Measurements from ENCODE around the gene MMP20. TPM values are rescaled to one million over a fixed set of nuclear protein-coding genes. Genes with fewer than 3 reads are reported as not detected.

MMP20 gene
- total RNA-seq, 1 donor from 2014 or later, result not detected

DNA sequence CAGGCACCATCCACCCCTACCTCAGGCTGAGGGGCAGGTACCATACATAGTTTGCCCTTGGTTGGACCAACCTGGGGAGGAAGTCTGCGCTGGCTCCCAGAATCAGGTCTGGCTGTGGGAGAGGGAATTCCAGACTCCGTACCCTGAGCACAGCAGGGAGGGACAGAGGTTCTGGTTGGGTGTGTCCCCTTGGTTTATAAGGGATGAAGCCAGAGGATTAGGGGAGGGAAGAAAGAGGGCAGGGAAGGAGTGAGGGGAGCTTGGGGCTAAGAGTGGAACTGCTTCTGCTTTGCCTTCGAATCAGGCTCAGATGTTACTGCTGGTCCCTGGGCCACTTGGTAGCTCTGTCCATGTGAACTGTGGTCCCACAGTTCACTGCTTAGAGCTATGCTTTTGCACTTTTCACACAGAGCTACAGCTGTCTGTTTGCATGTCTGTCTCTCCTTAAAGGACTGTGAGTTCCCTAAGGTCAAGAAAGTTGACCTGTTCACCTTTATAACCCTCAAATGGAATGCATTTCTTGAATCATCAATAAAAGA is 9.2 kb downstream of the MMP20 start:
- Histone ChIP-seq H3K4me2 (ENCODE audit: low read length) (no peak overlapping the region), H3K36me3 (ENCODE audit: insufficient read depth, low read length) (no peaks in the 10 kb centered on the region), H3K4me3 (ENCODE audit: insufficient read depth, low read depth, low read length) (no peak overlapping the region), H3K9me3 (ENCODE audit: insufficient read depth, low read depth, low read length) (no peaks in the 10 kb centered on the region), H3K4me1 (ENCODE audit: insufficient read depth, low read length) (peaks cover under 1% of the 10 kb centered on the region), H3K9ac (ENCODE audit: low read length) (no peak overlapping the region), H3K27ac (ENCODE audit: low read depth, low read length) (no peak overlapping the region), H4K20me1 (ENCODE audit: insufficient read depth, low read length) (no peaks in the 10 kb centered on the region), H3K27me3 (ENCODE audit: insufficient read depth, low read length) (no peaks in the 10 kb centered on the region), H3K79me2 (ENCODE audit: insufficient read depth, low read length) (no peaks in the 10 kb centered on the region), H2AFZ (ENCODE audit: low read depth, low read length) (no peak overlapping the region)
- Mint-ChIP-seq H3K27ac (ENCODE audit: unreplicated experiment) (no peak overlapping the region), H3K36me3 (ENCODE audit: low read depth, unreplicated experiment) (no peaks in the 10 kb centered on the region), H3K4me3 (ENCODE audit: unreplicated experiment) (no peak overlapping the region), H3K4me1 (ENCODE audit: low read depth, unreplicated experiment) (peaks cover 5% of the 10 kb centered on the region), H3K27me3 (ENCODE audit: low read depth, unreplicated experiment) (no peaks in the 10 kb centered on the region), H3K9me3 (ENCODE audit: unreplicated experiment) (no peaks in the 10 kb centered on the region)
- TF ChIP-seq, protein P1, sequence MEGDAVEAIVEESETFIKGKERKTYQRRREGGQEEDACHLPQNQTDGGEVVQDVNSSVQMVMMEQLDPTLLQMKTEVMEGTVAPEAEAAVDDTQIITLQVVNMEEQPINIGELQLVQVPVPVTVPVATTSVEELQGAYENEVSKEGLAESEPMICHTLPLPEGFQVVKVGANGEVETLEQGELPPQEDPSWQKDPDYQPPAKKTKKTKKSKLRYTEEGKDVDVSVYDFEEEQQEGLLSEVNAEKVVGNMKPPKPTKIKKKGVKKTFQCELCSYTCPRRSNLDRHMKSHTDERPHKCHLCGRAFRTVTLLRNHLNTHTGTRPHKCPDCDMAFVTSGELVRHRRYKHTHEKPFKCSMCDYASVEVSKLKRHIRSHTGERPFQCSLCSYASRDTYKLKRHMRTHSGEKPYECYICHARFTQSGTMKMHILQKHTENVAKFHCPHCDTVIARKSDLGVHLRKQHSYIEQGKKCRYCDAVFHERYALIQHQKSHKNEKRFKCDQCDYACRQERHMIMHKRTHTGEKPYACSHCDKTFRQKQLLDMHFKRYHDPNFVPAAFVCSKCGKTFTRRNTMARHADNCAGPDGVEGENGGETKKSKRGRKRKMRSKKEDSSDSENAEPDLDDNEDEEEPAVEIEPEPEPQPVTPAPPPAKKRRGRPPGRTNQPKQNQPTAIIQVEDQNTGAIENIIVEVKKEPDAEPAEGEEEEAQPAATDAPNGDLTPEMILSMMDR (IDR thresholded peaks at IDR 0.05; ENCODE audit: insufficient read depth, low read depth, low read length), result no peak
- no peak for TF ChIP-seq EZH2 (IDR thresholded peaks at IDR 0.05; ENCODE audit: insufficient read depth, low read length)
- no peak for FAIRE-seq
- no peak for DNase-seq (ENCODE audit: low read depth)

GRCh38 chr11:102615077-102615893 is 9.8 kb downstream of the MMP20 start:
- H3K27ac Mint-ChIP-seq (ENCODE audit: unreplicated experiment), result no peak overlapping the region
- H3K4me3 Mint-ChIP-seq (ENCODE audit: unreplicated experiment), result no peak overlapping the region
- no peaks in the 10 kb centered on the region for H3K27me3 Mint-ChIP-seq (ENCODE audit: low read depth, unreplicated experiment)
- no peak for DNase-seq (ENCODE audit: low read depth)
- no peak overlapping the region for H2AFZ ChIP-seq (ENCODE audit: low read depth, low read length)
- H3K4me1 Mint-ChIP-seq (ENCODE audit: low read depth, unreplicated experiment), result peaks cover 5% of the 10 kb centered on the region
- H3K79me2 ChIP-seq (ENCODE audit: insufficient read depth, low read length), result no peaks in the 10 kb centered on the region
- no peaks in the 10 kb centered on the region for H3K36me3 ChIP-seq (ENCODE audit: insufficient read depth, low read length)
- no peaks in the 10 kb centered on the region for H3K4me1 ChIP-seq (ENCODE audit: insufficient read depth, low read length)
- H3K4me2 ChIP-seq (ENCODE audit: low read length), result no peak overlapping the region
- no peaks in the 10 kb centered on the region for H3K36me3 Mint-ChIP-seq (ENCODE audit: low read depth, unreplicated experiment)
- no peaks in the 10 kb centered on the region for H4K20me1 ChIP-seq (ENCODE audit: insufficient read depth, low read length)
- TF ChIP-seq EZH2 (IDR thresholded peaks at IDR 0.05; ENCODE audit: insufficient read depth, low read length), result no peak
- TF ChIP-seq, protein P1 (IDR thresholded peaks at IDR 0.05; ENCODE audit: insufficient read depth, low read depth, low read length), result no peak
- no peak overlapping the region for H3K4me3 ChIP-seq (ENCODE audit: insufficient read depth, low read depth, low read length)
- H3K9me3 Mint-ChIP-seq (ENCODE audit: unreplicated experiment), result no peaks in the 10 kb centered on the region
- H3K9ac ChIP-seq (ENCODE audit: low read length), result no peak overlapping the region
- H3K27ac ChIP-seq (ENCODE audit: low read depth, low read length), result no peak overlapping the region
- no peaks in the 10 kb centered on the region for H3K27me3 ChIP-seq (ENCODE audit: insufficient read depth, low read length)
- FAIRE-seq, result no peak
- no peaks in the 10 kb centered on the region for H3K9me3 ChIP-seq (ENCODE audit: insufficient read depth, low read depth, low read length)

DNA sequence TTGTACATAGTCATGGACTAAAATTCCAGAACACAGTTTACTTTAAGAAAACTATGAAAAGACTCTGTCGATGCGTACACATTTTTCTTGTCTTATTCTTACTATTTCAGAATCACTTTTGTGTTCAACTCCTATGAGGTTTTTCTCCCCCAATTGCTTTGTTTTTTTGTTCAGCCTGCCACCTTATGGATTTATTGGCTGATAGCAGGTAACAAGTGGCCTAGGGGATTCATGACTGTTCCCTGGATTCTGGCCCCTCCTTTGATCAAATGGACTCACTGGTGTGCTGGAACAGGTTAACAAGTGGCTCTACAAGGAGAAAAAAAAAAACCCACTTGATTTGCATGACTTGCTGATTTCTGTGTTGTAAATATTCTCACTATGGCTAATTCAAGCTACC is 10.6 kb downstream of the MMP20 start:
- Mint-ChIP-seq H3K36me3 (ENCODE audit: low read depth, unreplicated experiment) (no peaks in the 10 kb centered on the region), H3K27me3 (ENCODE audit: low read depth, unreplicated experiment) (no peaks in the 10 kb centered on the region), H3K4me3 (ENCODE audit: unreplicated experiment) (no peak overlapping the region), H3K27ac (ENCODE audit: unreplicated experiment) (no peak overlapping the region), H3K9me3 (ENCODE audit: unreplicated experiment) (no peaks in the 10 kb centered on the region), H3K4me1 (ENCODE audit: low read depth, unreplicated experiment) (peaks cover 5% of the 10 kb centered on the region)
- H3K27ac ChIP-seq (ENCODE audit: low read depth, low read length), result no peak overlapping the region
- no peaks in the 10 kb centered on the region for H3K79me2 ChIP-seq (ENCODE audit: insufficient read depth, low read length)
- no peak overlapping the region for H2AFZ ChIP-seq (ENCODE audit: low read depth, low read length)
- no peak overlapping the region for H3K9ac ChIP-seq (ENCODE audit: low read length)
- no peak for FAIRE-seq
- no peaks in the 10 kb centered on the region for H3K36me3 ChIP-seq (ENCODE audit: insufficient read depth, low read length)
- no peaks in the 10 kb centered on the region for H3K4me1 ChIP-seq (ENCODE audit: insufficient read depth, low read length)
- no peaks in the 10 kb centered on the region for H4K20me1 ChIP-seq (ENCODE audit: insufficient read depth, low read length)
- TF ChIP-seq, protein P1 (IDR thresholded peaks at IDR 0.05; ENCODE audit: insufficient read depth, low read depth, low read length), result no peak
- no peak for TF ChIP-seq EZH2 (IDR thresholded peaks at IDR 0.05; ENCODE audit: insufficient read depth, low read length)
- no peaks in the 10 kb centered on the region for H3K27me3 ChIP-seq (ENCODE audit: insufficient read depth, low read length)
- no peaks in the 10 kb centered on the region for H3K9me3 ChIP-seq (ENCODE audit: insufficient read depth, low read depth, low read length)
- no peak for DNase-seq (ENCODE audit: low read depth)
- no peak overlapping the region for H3K4me3 ChIP-seq (ENCODE audit: insufficient read depth, low read depth, low read length)
- H3K4me2 ChIP-seq (ENCODE audit: low read length), result no peak overlapping the region

Data from astrocyte (in vitro differentiated cells and primary cell).